HepG2 (cell line): ENCODE results near the gene LIMS2. TPM values are rescaled to one million over a fixed set of nuclear protein-coding genes. Genes with fewer than 3 reads are reported as not detected.

Experiments
- ATAC-seq: fragments of 200-7000 bp; cut with Tn5 transposase; 3 replicates; pipeline ENCODE4 v1.9.1; 2020; ENCODE audit warnings: mild to moderate bottlenecking, moderate library complexity
- BruUV-seq: library from RNA; stranded (reverse); fragments of 400-500 nt; replicated peaks from 2 replicates; lab custom pipeline; 2021; lab: Mats Ljungman, UMichigan
- CTCF ChIA-PET: fragments of 300-600 bp; formaldehyde crosslinking; extraction: SDS; loops from one replicate; lab custom pipeline; 2021; ENCODE audit warnings: low total read pairs, inconsistent platforms, low intra/inter-chr PET ratio; lab: Yijun Ruan, JAX
- POLR2A ChIA-PET: fragments of 350-600 bp; sonication (Branson Sonifier 250); formaldehyde crosslinking; loops from one replicate; lab custom pipeline; 2020; ENCODE audit warnings: antibody characterized with exemption, inconsistent platforms; lab: Yijun Ruan, JAX
- DNase-seq: peaks from one replicate; pipeline ENCODE4 v3.0.0-alpha.2; 2015; ENCODE audit warnings: low spot score
- FAIRE-seq: peaks from 3 replicates; lab custom pipeline; 2011; peaks lifted over from hg19 to GRCh38; lab: Jason Lieb, UNC
- H2AFZ ChIP-seq: one replicate; pipeline ENCODE4 v1.6.1; 2011; ENCODE audit warnings: low read length, inconsistent platforms
- H3K27ac ChIP-seq: fragments of 300-600 bp; 3 replicates; pipeline ENCODE4 v1.8.0; 2011; ENCODE audit warnings: mixed run types, mild to moderate bottlenecking, mixed read lengths, low read length, inconsistent platforms; ENCODE audit not compliant: insufficient read depth; ENCODE audit errors: extremely low read length
- H3K27me3 ChIP-seq, 2 experiments: fragments of 200-600 bp in 1 of 2; 2 replicates in 1 of 2; 3 replicates in 1 of 2; pipeline versions ENCODE4 v1.6.0 to v1.8.0; 2011; ENCODE audit warnings: low read length in 2 of 2, mild to moderate bottlenecking in 2 of 2, moderate library complexity in 2 of 2, inconsistent platforms in 1 of 2; ENCODE audit not compliant: insufficient read depth in 2 of 2, control insufficient read depth in 1 of 2
- H3K36me3 ChIP-seq, 2 experiments: fragments of 200-600 bp in 1 of 2; replicated peaks in 1 of 2; 2 replicates in 1 of 2; 3 replicates in 1 of 2; pipeline versions ENCODE4 v1.5.1 to v1.8.0; 2011; ENCODE audit warnings: low read length in 2 of 2, inconsistent platforms in 1 of 2; ENCODE audit not compliant: insufficient read depth in 2 of 2, control insufficient read depth in 1 of 2
- H3K4me1 ChIP-seq: 2 replicates; pipeline ENCODE4 v1.5.1; 2012; ENCODE audit warnings: low read length, inconsistent platforms; ENCODE audit not compliant: insufficient read depth
- H3K4me2 ChIP-seq: 2 replicates; pipeline ENCODE4 v1.6.0; 2011; ENCODE audit warnings: low read depth, low read length, inconsistent platforms
- H3K4me3 ChIP-seq, 3 experiments: fragments of 200-600 bp in 1 of 3; sonication (generic), shearing (Covaris generic) in 1 of 3; replicated peaks in 1 of 3; 2 replicates each; pipeline ENCODE4 v1.5.1; 2011 to 2016; ENCODE audit warnings: low read length in 3 of 3, inconsistent platforms in 2 of 3, low read depth in 2 of 3, mild to moderate bottlenecking in 2 of 3, control low read depth in 1 of 3, mixed read lengths in 1 of 3; ENCODE audit not compliant: insufficient read depth in 1 of 3
- H3K79me2 ChIP-seq: one replicate; pipeline ENCODE4 v1.6.1; 2011; ENCODE audit warnings: low read length, inconsistent platforms; ENCODE audit not compliant: insufficient read depth
- H3K9ac ChIP-seq: 2 replicates; pipeline ENCODE4 v1.6.0; 2011; ENCODE audit warnings: mild to moderate bottlenecking, low read depth, low read length, inconsistent platforms; ENCODE audit not compliant: insufficient read depth
- H3K9me3 ChIP-seq: 2 replicates; pipeline ENCODE4 v1.5.1; 2012; ENCODE audit warnings: mild to moderate bottlenecking, low read length
- H4K20me1 ChIP-seq: 2 replicates; pipeline ENCODE4 v1.6.0; 2011; ENCODE audit warnings: inconsistent platforms, mild to moderate bottlenecking, low read length, moderate library complexity; ENCODE audit not compliant: insufficient read depth
- IRF1 ChIP-seq: sonication (generic); formaldehyde crosslinking; IDR thresholded peaks from 2 replicates; pipeline ENCODE4 v1.4.0; 2020; ENCODE audit warnings: low read depth, mild to moderate bottlenecking, missing genetic modification reagents
- MIER2 ChIP-seq: IDR thresholded peaks from 2 replicates; pipeline ENCODE4 v1.6.1; 2016; ENCODE audit warnings: missing biosample characterization, missing genetic modification reagents
- NFKBIZ ChIP-seq: IDR thresholded peaks from 2 replicates; pipeline ENCODE4 v1.6.1; 2018; ENCODE audit warnings: missing genetic modification reagents, missing compliant biosample characterization
- NPAS2 ChIP-seq: sonication (generic); formaldehyde crosslinking; IDR thresholded peaks from 2 replicates; pipeline ENCODE4 v1.8.0; 2022; ENCODE audit warnings: mild to moderate bottlenecking, missing genetic modification reagents, borderline replicate concordance
- PITX1 ChIP-seq: sonication (generic); formaldehyde crosslinking; IDR thresholded peaks from 2 replicates; pipeline ENCODE4 v1.5.1; 2020; ENCODE audit warnings: mild to moderate bottlenecking, missing genetic modification reagents
- RNF219 ChIP-seq: sonication (generic); formaldehyde crosslinking; IDR thresholded peaks from 2 replicates; pipeline ENCODE4 v1.5.0; 2020; ENCODE audit warnings: mild to moderate bottlenecking, missing genetic modification reagents
- SOX13 ChIP-seq, 3 experiments: fragments of 450-650 bp in 1 of 3; sonication (generic) in 1 of 3; formaldehyde crosslinking in 1 of 3; IDR thresholded peaks in 2 of 3; conservative IDR thresholded peaks in 1 of 3; 2 replicates each; pipeline versions ENCODE4 v1.5.0 to v1.6.1; 2016 to 2020; ENCODE audit warnings: antibody characterized with exemption in 1 of 3, mild to moderate bottlenecking in 1 of 3, missing compliant biosample characterization in 1 of 3, missing genetic modification reagents in 1 of 3, moderate library complexity in 1 of 3
- SRSF9 ChIP-seq: fragments of 200-400 bp; formaldehyde crosslinking; IDR thresholded peaks from 2 replicates; pipeline ENCODE4 v1.6.1; 2018; ENCODE audit warnings: borderline replicate concordance, mild to moderate bottlenecking, low read depth, low read length; ENCODE audit not compliant: insufficient read depth, poor library complexity, severe bottlenecking
- TAF15 ChIP-seq: fragments of 200-400 bp; formaldehyde crosslinking; IDR thresholded peaks from one replicate; pipeline ENCODE4 v1.6.1; 2018; ENCODE audit warnings: mild to moderate bottlenecking, low read depth, low read length; ENCODE audit not compliant: poor library complexity, severe bottlenecking
- ZFYVE20 ChIP-seq: sonication (generic); formaldehyde crosslinking; IDR thresholded peaks from 2 replicates; pipeline ENCODE4 v1.8.0; 2023; ENCODE audit warnings: low read depth, mild to moderate bottlenecking, moderate library complexity, missing genetic modification reagents, borderline replicate concordance
- ZNF138 ChIP-seq: sonication (generic); formaldehyde crosslinking; IDR thresholded peaks from 2 replicates; pipeline ENCODE4 v1.5.0; 2020; ENCODE audit warnings: mild to moderate bottlenecking, low read depth, missing genetic modification reagents
- ZNF235 ChIP-seq: sonication (generic); formaldehyde crosslinking; IDR thresholded peaks from 2 replicates; pipeline ENCODE4 v1.8.1; 2023; ENCODE audit warnings: mild to moderate bottlenecking, missing genetic modification reagents, borderline replicate concordance
- ZNF280B ChIP-seq: sonication (generic); formaldehyde crosslinking; IDR thresholded peaks from 2 replicates; pipeline ENCODE4 v1.5.0; 2020; ENCODE audit warnings: missing genetic modification reagents, mild to moderate bottlenecking, borderline replicate concordance
- ZNF331 ChIP-seq: sonication (generic); formaldehyde crosslinking; IDR thresholded peaks from 2 replicates; pipeline ENCODE4 v1.4.0; 2020; ENCODE audit warnings: missing genetic modification reagents
- ZNF629 ChIP-seq: sonication (generic); formaldehyde crosslinking; conservative IDR thresholded peaks from 2 replicates; pipeline ENCODE4 v1.5.0; 2020; ENCODE audit warnings: missing genetic modification reagents
- ZNF652 ChIP-seq: IDR thresholded peaks from 2 replicates; pipeline ENCODE4 v1.6.1; 2016; ENCODE audit warnings: low read depth, borderline replicate concordance
- WGBS: methylation state at CpG from one replicate; pipeline ENCODE4 v1.1.6; 2017; ENCODE audit warnings: low lambda C conversion rate; 5-methylcytosine and 5-hydroxymethylcytosine counted together
- in situ Hi-C: cut with HindIII; loops from 2 replicates; pipeline ENCODE4 v1.10.0; 2017; ENCODE audit warnings: low pct_unique_long_range_greater_than_20kb; ENCODE audit not compliant: extremely low pct_ligation_motif_present
- intact Hi-C: fragments of 100-400 bp; cut with micrococcal nuclease; formaldehyde crosslinking; loops from one replicate; pipeline ENCODE4 v1.10.0; 2022; ENCODE audit not compliant: unreplicated experiment
- polyA plus RNA-seq, 8 experiments: library from polyadenylated mRNA; depleted of rRNA in 3 of 8; stranded (reverse) in 7 of 8; unstranded in 1 of 8; fragments of >200 nt; fragmentation: Illumina TruSeq in 4 of 8; extraction: Trizol in 4 of 8; gene quantifications; 2 replicates each; pipeline versions ENCODE4 v1.2.1 to v1.2.3, GENCODE V29; 2011 to 2016; ENCODE audit warnings: low read depth in 4 of 8, missing spikeins in 1 of 8, mixed read lengths in 1 of 8; ENCODE audit not compliant: insufficient read depth in 1 of 8
- total RNA-seq, 5 experiments: library from RNA; depleted of rRNA; stranded (reverse); fragments of >200 nt; fragmentation: Illumina TruSeq; extraction: Trizol; gene quantifications; 2 replicates each; pipeline ENCODE4 v1.2.3, GENCODE V29; 2016; ENCODE audit warnings: low read depth in 1 of 5
- TF ChIP-seq, protein P1 (sequence below): sonication (generic); formaldehyde crosslinking; IDR thresholded peaks from 2 replicates; pipeline ENCODE4 v1.4.0; 2020; ENCODE audit warnings: mild to moderate bottlenecking, missing genetic modification reagents

Gene LIMS2
- total and polyA plus RNA-seq, 2 of the 13 experiments (the other 11 are each of a cell fraction or from before 2014, with no cell fraction given), result 1.0 to 1.9 TPM

DNA sequence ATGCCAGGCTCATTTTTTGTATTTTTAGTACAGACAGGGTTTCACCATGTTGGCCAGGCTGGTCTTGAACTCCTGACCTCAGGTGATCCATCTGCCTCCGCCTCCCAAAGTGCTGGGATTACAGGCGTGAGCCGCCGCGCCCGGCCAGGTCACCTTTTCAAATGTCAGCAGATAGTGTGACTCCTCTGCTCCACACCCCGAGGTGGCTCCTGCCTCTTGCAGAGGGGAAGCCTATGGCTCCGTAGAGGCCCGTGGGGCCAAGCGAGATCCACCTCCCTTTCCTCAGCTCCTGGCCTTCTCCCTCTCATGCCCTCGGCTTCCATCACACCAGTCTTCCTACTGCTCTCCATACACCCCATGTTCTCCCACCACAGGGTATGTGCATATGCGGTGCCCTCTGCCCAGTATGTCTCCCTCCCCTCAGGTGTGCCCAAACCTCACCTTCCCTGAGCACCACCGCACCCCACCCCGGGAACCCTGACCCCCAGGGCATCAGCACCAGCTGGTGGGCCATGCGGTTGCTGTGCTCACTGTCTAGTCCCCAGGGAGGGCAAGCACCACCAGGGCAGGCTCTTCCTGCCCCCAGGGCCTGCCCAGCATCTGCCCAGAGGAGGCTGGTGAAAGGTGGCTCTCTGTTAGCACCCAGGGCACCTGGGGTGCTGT lies 18.6 kb downstream of the LIMS2 start:
- CTCF ChIA-PET, result no interaction called here
- intact Hi-C loops (no loop called here), in situ Hi-C loops (no loop called here)
- Histone ChIP-seq H2AFZ (no peak overlapping the region), H3K4me1 (peaks cover 23% of the 10 kb centered on the region), H3K79me2 (no peaks in the 10 kb centered on the region), H3K9ac (no peak overlapping the region), H3K4me3 (no peak overlapping the region), H3K27me3 (peaks cover 6 to 68% of the 10 kb centered on the region in 2 experiments), H3K27ac (no peak overlapping the region), H3K36me3 (no peaks in the 10 kb centered on the region), H3K4me2 (no peak overlapping the region), H4K20me1 (no peaks in the 10 kb centered on the region), H3K9me3 (no peaks in the 10 kb centered on the region)
- POLR2A ChIA-PET, result no interaction called here
- FAIRE-seq, result no peak
- no peak for DNase-seq
- BruUV-seq, result no TSS peak
- whole genome bisulfite sequencing, result 54% methylated on average over 13 of the region's 15 CpGs
- no peak for ATAC-seq
- TF ChIP-seq IRF1 (CRISPR knock-in tag) (no peak), ZNF652 (CRISPR knock-in tag) (no peak), MIER2 (CRISPR knock-in tag) (no peak), ZNF331 (CRISPR knock-in tag) (no peak), SRSF9 (no peak), TAF15 (no peak), ZNF138 (no peak), PITX1 (no peak), ZFYVE20 (CRISPR knock-in tag) (no peak), SOX13 (IDR thresholded peaks at IDR 0.05) (no peak), SOX13 (CRISPR knock-in tag; conservative IDR thresholded peaks at IDR 0.05 in 1 of 2, IDR thresholded peaks at IDR 0.05 in 1 of 2) (no peak), NFKBIZ (CRISPR knock-in tag) (no peak), NPAS2 (CRISPR knock-in tag) (no peak), ZNF629 (no peak), RNF219 (CRISPR knock-in tag) (no peak), ZNF280B (CRISPR knock-in tag) (no peak), ZNF235 (CRISPR knock-in tag) (no peak)
- TF ChIP-seq, protein P1, sequence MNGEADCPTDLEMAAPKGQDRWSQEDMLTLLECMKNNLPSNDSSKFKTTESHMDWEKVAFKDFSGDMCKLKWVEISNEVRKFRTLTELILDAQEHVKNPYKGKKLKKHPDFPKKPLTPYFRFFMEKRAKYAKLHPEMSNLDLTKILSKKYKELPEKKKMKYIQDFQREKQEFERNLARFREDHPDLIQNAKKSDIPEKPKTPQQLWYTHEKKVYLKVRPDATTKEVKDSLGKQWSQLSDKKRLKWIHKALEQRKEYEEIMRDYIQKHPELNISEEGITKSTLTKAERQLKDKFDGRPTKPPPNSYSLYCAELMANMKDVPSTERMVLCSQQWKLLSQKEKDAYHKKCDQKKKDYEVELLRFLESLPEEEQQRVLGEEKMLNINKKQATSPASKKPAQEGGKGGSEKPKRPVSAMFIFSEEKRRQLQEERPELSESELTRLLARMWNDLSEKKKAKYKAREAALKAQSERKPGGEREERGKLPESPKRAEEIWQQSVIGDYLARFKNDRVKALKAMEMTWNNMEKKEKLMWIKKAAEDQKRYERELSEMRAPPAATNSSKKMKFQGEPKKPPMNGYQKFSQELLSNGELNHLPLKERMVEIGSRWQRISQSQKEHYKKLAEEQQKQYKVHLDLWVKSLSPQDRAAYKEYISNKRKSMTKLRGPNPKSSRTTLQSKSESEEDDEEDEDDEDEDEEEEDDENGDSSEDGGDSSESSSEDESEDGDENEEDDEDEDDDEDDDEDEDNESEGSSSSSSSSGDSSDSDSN (CRISPR knock-in tag), result no peak
